K562 (cell line): ENCODE results near the gene POLR3C. TPM values are rescaled to one million over a fixed set of nuclear protein-coding genes. Genes with fewer than 3 reads are reported as not detected.
A peak's percentile ranks its signal among the peaks of the same experiment; 100 is the strongest.

Experiments
- FOXK2 ChIP-seq, 2 experiments: fragments of 450-650 bp; IDR thresholded peaks in 1 of 2; conservative IDR thresholded peaks in 1 of 2; 2 replicates each; pipeline ENCODE4 v1.6.1; 2016; ENCODE audit warnings: low read depth in 2 of 2, mild to moderate bottlenecking in 1 of 2
- GABPB2 ChIP-seq: fragments of 250-450 bp; sonication (Bioruptor Pico); conservative IDR thresholded peaks from 2 replicates; pipeline ENCODE4 v1.5.1; 2021; ENCODE audit warnings: mild to moderate bottlenecking
- GTF2A2 ChIP-seq: IDR thresholded peaks from 2 replicates; pipeline ENCODE4 v1.6.1; 2016; ENCODE audit warnings: mild to moderate bottlenecking, missing genetic modification characterization, missing compliant biosample characterization
- KLF1 ChIP-seq: fragments of 450-650 bp; IDR thresholded peaks from 2 replicates; pipeline ENCODE4 v1.6.1; 2016; ENCODE audit warnings: missing genetic modification characterization, missing compliant biosample characterization
- MED1 ChIP-seq: sonication (generic); formaldehyde crosslinking; IDR thresholded peaks from 2 replicates; pipeline ENCODE4 v1.8.1; 2023; ENCODE audit warnings: missing genetic modification reagents, borderline replicate concordance
- PHB2 ChIP-seq: fragments of 450-650 bp; IDR thresholded peaks from 2 replicates; pipeline ENCODE4 v1.6.1; 2017; ENCODE audit warnings: low read depth
- RB1 ChIP-seq: fragments of 450-650 bp; IDR thresholded peaks from 2 replicates; pipeline ENCODE4 v1.6.1; 2017; ENCODE audit warnings: low read depth, mild to moderate bottlenecking
- polyA plus RNA-seq, 8 experiments: library from polyadenylated mRNA; depleted of rRNA in 4 of 8; stranded (reverse) in 5 of 8; unstranded in 3 of 8; fragments of >200 nt; fragmentation: Nextera tagmentation in 2 of 8; fragmentation: Illumina TruSeq in 1 of 8; extraction: Ambion mirVana in 2 of 8; extraction: Trizol in 1 of 8; gene quantifications; 2 replicates each; pipeline versions ENCODE4 v1.2.1 to v1.2.3, GENCODE V29; 2011 to 2014; ENCODE audit warnings: inconsistent platforms in 1 of 8, missing spikeins in 1 of 8
- total RNA-seq, 7 experiments: library from RNA; depleted of rRNA in 6 of 7; stranded (reverse); fragments of >200 nt in 6 of 7; fragmentation: Illumina TruSeq in 2 of 7; extraction: Trizol in 2 of 7; gene quantifications; 2 replicates each; pipeline versions ENCODE4 v1.2.1 to v1.2.3, GENCODE V29; 2011 to 2021; ENCODE audit warnings: low replicate concordance in 1 of 7
- TF ChIP-seq, protein P1 (sequence below): sonication (generic); formaldehyde crosslinking; IDR thresholded peaks from 2 replicates; pipeline ENCODE4 v1.8.0; 2023; ENCODE audit warnings: mild to moderate bottlenecking, missing genetic modification reagents
- TF ChIP-seq, protein P2 (sequence below): fragments of 250-450 bp; sonication (Bioruptor Pico); IDR thresholded peaks from 2 replicates; pipeline ENCODE4 v1.5.1; 2021; ENCODE audit warnings: mild to moderate bottlenecking
- TF ChIP-seq, protein P3 (sequence below): fragments of 450-650 bp; formaldehyde crosslinking; IDR thresholded peaks from 2 replicates; pipeline ENCODE4 v1.4.0; 2022; ENCODE audit warnings: missing genetic modification characterization
- TF ChIP-seq, protein P4 (sequence below): fragments of 250-450 bp; sonication (Bioruptor Pico); IDR thresholded peaks from 2 replicates; pipeline ENCODE4 v1.8.0; 2022; ENCODE audit warnings: inconsistent platforms
- TF ChIP-seq, protein P5 (sequence below): fragments of 250-450 bp; sonication (Bioruptor Pico); IDR thresholded peaks from 2 replicates; pipeline ENCODE4 v1.5.0; 2020; ENCODE audit warnings: mild to moderate bottlenecking, borderline replicate concordance
- TF ChIP-seq, protein P6 (sequence below): fragments of 450-650 bp; IDR thresholded peaks from 2 replicates; pipeline ENCODE4 v1.6.1; 2016; ENCODE audit warnings: antibody characterized with exemption
- TF ChIP-seq, protein P7 (sequence below), 2 experiments: fragments of 450-650 bp; IDR thresholded peaks; 2 replicates each; pipeline ENCODE4 v1.6.1; 2016

The POLR3C gene
- total and polyA plus RNA-seq, 9 of the 15 experiments (the other 6 are each of a cell fraction or from before 2014, with no cell fraction given) = 19.7 to 64.1 (median 45.2) TPM

DNA sequence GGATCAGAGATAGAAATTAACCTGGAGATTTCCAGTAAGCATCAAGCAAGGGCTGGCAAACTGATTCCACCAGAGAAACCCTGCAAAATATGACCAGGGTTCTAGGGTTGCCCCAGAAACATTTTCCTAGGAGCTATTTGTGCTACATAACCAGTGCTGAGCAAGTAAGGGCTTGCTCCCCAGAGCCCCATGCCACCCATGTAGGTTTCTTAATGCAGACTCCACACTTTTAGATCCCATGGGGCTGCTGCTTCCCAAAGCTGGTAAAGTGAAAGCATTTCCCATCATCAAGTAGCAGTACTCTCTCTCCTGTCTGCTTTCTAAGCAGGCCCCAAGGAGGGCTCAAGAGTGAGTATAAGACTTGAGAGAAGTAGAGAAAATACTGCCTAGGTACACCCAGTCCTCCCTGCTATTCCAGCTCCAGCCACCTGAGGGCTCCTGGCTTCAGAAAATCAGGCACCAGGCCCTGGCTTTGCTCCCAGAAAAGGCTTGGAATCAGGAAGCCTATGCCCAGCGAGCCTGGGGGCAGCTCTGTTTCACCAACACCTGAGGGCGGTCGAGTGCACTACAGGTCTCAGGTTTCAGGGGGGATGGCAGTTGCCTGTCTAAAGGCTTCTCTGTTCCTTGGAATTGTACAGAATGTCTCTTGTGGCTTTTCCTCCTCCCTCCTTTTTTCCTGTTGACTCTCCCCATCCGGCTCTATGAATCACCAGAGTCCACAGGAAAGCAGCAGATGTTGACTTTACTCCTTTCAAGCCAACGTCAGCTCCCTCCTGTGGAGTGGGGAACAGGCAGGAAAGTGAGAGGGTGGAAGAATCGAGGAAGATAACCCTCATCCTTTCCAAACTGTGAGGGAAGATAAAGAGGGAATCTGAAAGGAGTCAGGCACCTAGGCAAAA lies 67.8 kb downstream of the POLR3C start (continued):
- TF ChIP-seq KLF1 = no peak
- TF ChIP-seq, protein P1, sequence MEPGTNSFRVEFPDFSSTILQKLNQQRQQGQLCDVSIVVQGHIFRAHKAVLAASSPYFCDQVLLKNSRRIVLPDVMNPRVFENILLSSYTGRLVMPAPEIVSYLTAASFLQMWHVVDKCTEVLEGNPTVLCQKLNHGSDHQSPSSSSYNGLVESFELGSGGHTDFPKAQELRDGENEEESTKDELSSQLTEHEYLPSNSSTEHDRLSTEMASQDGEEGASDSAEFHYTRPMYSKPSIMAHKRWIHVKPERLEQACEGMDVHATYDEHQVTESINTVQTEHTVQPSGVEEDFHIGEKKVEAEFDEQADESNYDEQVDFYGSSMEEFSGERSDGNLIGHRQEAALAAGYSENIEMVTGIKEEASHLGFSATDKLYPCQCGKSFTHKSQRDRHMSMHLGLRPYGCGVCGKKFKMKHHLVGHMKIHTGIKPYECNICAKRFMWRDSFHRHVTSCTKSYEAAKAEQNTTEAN (CRISPR knock-in tag) = no peak
- TF ChIP-seq, protein P2, sequence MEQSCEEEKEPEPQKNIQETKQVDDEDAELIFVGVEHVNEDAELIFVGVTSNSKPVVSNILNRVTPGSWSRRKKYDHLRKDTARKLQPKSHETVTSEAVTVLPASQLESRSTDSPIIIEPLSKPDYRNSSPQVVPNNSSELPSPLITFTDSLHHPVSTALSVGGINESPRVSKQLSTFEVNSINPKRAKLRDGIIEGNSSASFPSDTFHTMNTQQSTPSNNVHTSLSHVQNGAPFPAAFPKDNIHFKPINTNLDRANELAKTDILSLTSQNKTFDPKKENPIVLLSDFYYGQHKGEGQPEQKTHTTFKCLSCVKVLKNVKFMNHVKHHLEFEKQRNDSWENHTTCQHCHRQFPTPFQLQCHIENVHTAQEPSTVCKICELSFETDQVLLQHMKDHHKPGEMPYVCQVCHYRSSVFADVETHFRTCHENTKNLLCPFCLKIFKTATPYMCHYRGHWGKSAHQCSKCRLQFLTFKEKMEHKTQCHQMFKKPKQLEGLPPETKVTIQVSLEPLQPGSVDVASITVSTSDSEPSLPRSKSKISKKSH = no peak
- peak; percentile 18 to 54; a peak in 1 of 4 replicates for TF ChIP-seq FOXK2 (conservative IDR thresholded peaks at IDR 0.05 in 1 of 2, IDR thresholded peaks at IDR 0.05 in 1 of 2; ENCODE audit: low read depth in 2 of 2)
- TF ChIP-seq, protein P3, sequence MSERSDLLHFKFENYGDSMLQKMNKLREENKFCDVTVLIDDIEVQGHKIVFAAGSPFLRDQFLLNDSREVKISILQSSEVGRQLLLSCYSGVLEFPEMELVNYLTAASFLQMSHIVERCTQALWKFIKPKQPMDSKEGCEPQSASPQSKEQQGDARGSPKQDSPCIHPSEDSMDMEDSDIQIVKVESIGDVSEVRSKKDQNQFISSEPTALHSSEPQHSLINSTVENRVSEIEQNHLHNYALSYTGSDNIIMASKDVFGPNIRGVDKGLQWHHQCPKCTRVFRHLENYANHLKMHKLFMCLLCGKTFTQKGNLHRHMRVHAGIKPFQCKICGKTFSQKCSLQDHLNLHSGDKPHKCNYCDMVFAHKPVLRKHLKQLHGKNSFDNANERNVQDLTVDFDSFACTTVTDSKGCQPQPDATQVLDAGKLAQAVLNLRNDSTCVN (CRISPR knock-in tag) = no peak
- TF ChIP-seq PHB2 = no peak
- 0 out of 2 replicates have a peak, but pooled peaks have one; percentile 44 for TF ChIP-seq RB1
- TF ChIP-seq, protein P4, sequence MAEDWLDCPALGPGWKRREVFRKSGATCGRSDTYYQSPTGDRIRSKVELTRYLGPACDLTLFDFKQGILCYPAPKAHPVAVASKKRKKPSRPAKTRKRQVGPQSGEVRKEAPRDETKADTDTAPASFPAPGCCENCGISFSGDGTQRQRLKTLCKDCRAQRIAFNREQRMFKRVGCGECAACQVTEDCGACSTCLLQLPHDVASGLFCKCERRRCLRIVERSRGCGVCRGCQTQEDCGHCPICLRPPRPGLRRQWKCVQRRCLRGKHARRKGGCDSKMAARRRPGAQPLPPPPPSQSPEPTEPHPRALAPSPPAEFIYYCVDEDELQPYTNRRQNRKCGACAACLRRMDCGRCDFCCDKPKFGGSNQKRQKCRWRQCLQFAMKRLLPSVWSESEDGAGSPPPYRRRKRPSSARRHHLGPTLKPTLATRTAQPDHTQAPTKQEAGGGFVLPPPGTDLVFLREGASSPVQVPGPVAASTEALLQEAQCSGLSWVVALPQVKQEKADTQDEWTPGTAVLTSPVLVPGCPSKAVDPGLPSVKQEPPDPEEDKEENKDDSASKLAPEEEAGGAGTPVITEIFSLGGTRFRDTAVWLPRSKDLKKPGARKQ (CRISPR knock-in tag) = no peak
- no peak for TF ChIP-seq GTF2A2 (tag)
- TF ChIP-seq GABPB2 (CRISPR knock-in tag) = no peak
- no peak for TF ChIP-seq MED1 (CRISPR knock-in tag)
- TF ChIP-seq, protein P5, sequence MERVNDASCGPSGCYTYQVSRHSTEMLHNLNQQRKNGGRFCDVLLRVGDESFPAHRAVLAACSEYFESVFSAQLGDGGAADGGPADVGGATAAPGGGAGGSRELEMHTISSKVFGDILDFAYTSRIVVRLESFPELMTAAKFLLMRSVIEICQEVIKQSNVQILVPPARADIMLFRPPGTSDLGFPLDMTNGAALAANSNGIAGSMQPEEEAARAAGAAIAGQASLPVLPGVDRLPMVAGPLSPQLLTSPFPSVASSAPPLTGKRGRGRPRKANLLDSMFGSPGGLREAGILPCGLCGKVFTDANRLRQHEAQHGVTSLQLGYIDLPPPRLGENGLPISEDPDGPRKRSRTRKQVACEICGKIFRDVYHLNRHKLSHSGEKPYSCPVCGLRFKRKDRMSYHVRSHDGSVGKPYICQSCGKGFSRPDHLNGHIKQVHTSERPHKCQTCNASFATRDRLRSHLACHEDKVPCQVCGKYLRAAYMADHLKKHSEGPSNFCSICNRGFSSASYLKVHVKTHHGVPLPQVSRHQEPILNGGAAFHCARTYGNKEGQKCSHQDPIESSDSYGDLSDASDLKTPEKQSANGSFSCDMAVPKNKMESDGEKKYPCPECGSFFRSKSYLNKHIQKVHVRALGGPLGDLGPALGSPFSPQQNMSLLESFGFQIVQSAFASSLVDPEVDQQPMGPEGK = no peak
- TF ChIP-seq, protein P6, sequence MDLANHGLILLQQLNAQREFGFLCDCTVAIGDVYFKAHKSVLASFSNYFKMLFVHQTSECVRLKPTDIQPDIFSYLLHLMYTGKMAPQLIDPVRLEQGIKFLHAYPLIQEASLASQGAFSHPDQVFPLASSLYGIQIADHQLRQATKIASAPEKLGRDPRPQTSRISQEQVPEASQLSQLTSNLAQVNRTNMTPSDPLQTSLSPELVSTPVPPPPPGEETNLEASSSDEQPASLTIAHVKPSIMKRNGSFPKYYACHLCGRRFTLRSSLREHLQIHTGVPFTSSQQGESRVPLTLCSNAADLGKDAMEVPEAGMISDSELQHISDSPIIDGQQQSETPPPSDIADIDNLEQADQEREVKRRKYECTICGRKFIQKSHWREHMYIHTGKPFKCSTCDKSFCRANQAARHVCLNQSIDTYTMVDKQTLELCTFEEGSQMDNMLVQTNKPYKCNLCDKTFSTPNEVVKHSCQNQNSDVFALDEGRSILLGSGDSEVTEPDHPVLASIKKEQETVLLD = peak; percentile 38; the same call in 1 of the 2 replicates
- TF ChIP-seq, protein P7, sequence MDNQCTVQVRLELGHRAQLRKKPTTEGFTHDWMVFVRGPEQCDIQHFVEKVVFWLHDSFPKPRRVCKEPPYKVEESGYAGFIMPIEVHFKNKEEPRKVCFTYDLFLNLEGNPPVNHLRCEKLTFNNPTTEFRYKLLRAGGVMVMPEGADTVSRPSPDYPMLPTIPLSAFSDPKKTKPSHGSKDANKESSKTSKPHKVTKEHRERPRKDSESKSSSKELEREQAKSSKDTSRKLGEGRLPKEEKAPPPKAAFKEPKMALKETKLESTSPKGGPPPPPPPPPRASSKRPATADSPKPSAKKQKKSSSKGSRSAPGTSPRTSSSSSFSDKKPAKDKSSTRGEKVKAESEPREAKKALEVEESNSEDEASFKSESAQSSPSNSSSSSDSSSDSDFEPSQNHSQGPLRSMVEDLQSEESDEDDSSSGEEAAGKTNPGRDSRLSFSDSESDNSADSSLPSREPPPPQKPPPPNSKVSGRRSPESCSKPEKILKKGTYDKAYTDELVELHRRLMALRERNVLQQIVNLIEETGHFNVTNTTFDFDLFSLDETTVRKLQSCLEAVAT (IDR thresholded peaks at IDR 0.05) = peak in 1 of 2 experiments; percentile 9; a peak in 1 of 4 replicates
